ENCODE data around the gene INCA1. TPM values are rescaled to one million over a fixed set of nuclear protein-coding genes. Genes with fewer than 3 reads are reported as not detected.
A peak's percentile ranks its signal among the peaks of the same experiment; 100 is the strongest.

INCA1 gene
- total and polyA plus RNA-seq, 2 of the 13 experiments (the other 11 are each of a cell fraction or from before 2014, with no cell fraction given), result 0.93 to 2.6 TPM

DNA sequence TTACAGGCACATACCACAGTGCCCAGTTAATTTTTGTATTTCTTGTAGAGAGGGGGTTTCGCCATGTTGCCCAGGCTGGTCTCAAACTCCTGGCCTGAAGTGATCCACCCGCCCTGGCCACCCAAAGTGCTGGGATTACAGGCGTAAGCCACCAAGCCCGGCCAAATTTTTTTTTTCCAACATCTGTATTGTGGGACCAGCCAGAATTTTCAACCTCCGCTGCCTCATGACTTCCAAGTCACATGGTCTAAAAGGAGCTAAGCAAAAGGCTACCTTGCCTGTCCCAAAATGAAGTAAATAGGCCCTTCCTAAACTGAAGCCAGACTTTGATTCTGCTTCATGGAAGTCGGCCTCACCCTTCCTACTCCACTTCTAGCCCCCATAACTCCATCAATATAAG is 25.5 kb downstream of the INCA1 start (continued):
- no peak for TF ChIP-seq BCL3 (CRISPR knock-in tag; IDR thresholded peaks at IDR 0.05)
- TF ChIP-seq RARA (CRISPR knock-in tag; IDR thresholded peaks at IDR 0.05), result no peak
- no peak for TF ChIP-seq FOXA1 (IDR thresholded peaks at IDR 0.05)
- TF ChIP-seq FOXA1 (CRISPR knock-in tag; IDR thresholded peaks at IDR 0.05), result no peak
- no peak for TF ChIP-seq ZNF256 (CRISPR knock-in tag; conservative IDR thresholded peaks at IDR 0.05)
- no peak for TF ChIP-seq ZNF773 (CRISPR knock-in tag; IDR thresholded peaks at IDR 0.05; ENCODE audit: borderline replicate concordance)
- no peak for TF ChIP-seq ZNF234 (CRISPR knock-in tag; conservative IDR thresholded peaks at IDR 0.05)
- TF ChIP-seq SP140L (CRISPR knock-in tag; IDR thresholded peaks at IDR 0.05; ENCODE audit: borderline replicate concordance), result no peak

DNA sequence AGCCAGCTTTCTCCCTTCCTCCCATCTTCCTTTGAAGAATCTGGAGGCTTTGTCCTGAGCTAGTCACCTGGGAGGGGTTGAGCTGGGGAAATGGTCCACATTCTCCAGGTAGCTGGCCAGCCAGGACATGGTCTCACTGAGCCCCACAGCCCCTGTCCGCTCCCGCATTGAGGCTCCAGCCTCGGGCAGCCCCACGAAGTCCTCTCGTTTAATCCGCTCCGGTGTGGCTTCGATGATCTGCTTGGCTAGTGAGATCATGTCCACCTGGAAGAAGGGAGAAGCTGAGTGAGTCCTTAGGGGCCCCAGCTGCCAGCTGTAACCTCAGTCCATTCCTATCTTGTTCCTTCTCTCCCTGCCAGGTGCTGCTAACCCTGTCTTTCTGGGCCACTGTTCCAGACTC is 27.0 kb downstream of the INCA1 start:
- DNase-seq (ENCODE audit: low spot score) (no peak), FAIRE-seq (no peak), ATAC-seq (no peak)
- H3K27ac ChIP-seq (ENCODE audit: extremely low read length, insufficient read depth, low read length), result peak overlapping the region; percentile 92
- H3K4me1 ChIP-seq (ENCODE audit: insufficient read depth, low read length), result peaks cover 31% of the 10 kb centered on the region
- H3K4me3 ChIP-seq (replicated peaks in 1 of 3; ENCODE audit: insufficient read depth in 1 of 3, low read depth in 2 of 3, low read length in 3 of 3), result peak overlapping the region in 1 of 3 experiments; percentile 88; a peak in 2 of 6 replicates
- peak overlapping the region; percentile 91; the same call in 1 of the 2 replicates for H3K9ac ChIP-seq (ENCODE audit: insufficient read depth, low read depth, low read length)
- in situ Hi-C loops (cut with HindIII; ENCODE audit: extremely low pct_ligation_motif_present, low pct_unique_long_range_greater_than_20kb), result no loop called here
- intact Hi-C loops (cut with micrococcal nuclease; ENCODE audit: unreplicated experiment), result no loop called here
- peaks cover 0 to 10% of the 10 kb centered on the region in 2 experiments; a peak in 3 of 5 replicates for H3K36me3 ChIP-seq (replicated peaks in 1 of 2; ENCODE audit: control insufficient read depth in 1 of 2, insufficient read depth in 2 of 2, low read length in 2 of 2)
- H3K27me3 ChIP-seq (ENCODE audit: control insufficient read depth in 1 of 2, insufficient read depth in 2 of 2, low read length in 2 of 2), result no peaks in the 10 kb centered on the region; a peak in 1 of 5 replicates
- POLR2A ChIA-PET, result interaction anchor here (0.9 to 10.5 kb wide), 11 partner anchors 13 to 199 kb away, joined by 3 to 273 read pairs (median 4); partner anchors contain the start of genes CAMTA2, ENO3, PFN1 and RNF167
- CTCF ChIA-PET (ENCODE audit: low intra/inter-chr PET ratio, low total read pairs), result interaction anchor here (0.9 kb wide), 1 partner anchor 61 kb away, joined by 3 read pairs; no protein-coding TSS in a partner anchor
- peaks cover 27% of the 10 kb centered on the region for H3K79me2 ChIP-seq (ENCODE audit: insufficient read depth, low read length)
- H2AFZ ChIP-seq (ENCODE audit: low read length), result no peak overlapping the region
- BruUV-seq (replicated peaks), result no TSS peak
- 97% methylated on average over 8 of the region's 8 CpGs for WGBS (ENCODE audit: low lambda C conversion rate)
- H3K9me3 ChIP-seq (ENCODE audit: low read length), result no peaks in the 10 kb centered on the region
- H4K20me1 ChIP-seq (ENCODE audit: insufficient read depth, low read length), result no peaks in the 10 kb centered on the region
- peak overlapping the region; percentile 82 for H3K4me2 ChIP-seq (ENCODE audit: low read depth, low read length)
- TF ChIP-seq AGO2 (optimal IDR thresholded peaks at IDR 0.05; ENCODE audit: low read depth, low read length), result peak; percentile 56
- TF ChIP-seq SP4 (CRISPR knock-in tag; IDR thresholded peaks at IDR 0.05), result 0 out of 2 replicates have a peak, but pooled peaks have one; percentile 2
- 0 out of 2 replicates have a peak, but pooled peaks have one; percentile 34 for TF ChIP-seq ZNF709 (CRISPR knock-in tag; IDR thresholded peaks at IDR 0.05)
- TF ChIP-seq POLR2A (IDR thresholded peaks at IDR 0.05; ENCODE audit: insufficient read depth in 1 of 2, low read depth in 2 of 2, low read length in 2 of 2), result 0 out of 4 replicates have a peak, but pooled peaks of 1 of the 2 experiments have one; percentile 35
- TF ChIP-seq, protein P1, sequence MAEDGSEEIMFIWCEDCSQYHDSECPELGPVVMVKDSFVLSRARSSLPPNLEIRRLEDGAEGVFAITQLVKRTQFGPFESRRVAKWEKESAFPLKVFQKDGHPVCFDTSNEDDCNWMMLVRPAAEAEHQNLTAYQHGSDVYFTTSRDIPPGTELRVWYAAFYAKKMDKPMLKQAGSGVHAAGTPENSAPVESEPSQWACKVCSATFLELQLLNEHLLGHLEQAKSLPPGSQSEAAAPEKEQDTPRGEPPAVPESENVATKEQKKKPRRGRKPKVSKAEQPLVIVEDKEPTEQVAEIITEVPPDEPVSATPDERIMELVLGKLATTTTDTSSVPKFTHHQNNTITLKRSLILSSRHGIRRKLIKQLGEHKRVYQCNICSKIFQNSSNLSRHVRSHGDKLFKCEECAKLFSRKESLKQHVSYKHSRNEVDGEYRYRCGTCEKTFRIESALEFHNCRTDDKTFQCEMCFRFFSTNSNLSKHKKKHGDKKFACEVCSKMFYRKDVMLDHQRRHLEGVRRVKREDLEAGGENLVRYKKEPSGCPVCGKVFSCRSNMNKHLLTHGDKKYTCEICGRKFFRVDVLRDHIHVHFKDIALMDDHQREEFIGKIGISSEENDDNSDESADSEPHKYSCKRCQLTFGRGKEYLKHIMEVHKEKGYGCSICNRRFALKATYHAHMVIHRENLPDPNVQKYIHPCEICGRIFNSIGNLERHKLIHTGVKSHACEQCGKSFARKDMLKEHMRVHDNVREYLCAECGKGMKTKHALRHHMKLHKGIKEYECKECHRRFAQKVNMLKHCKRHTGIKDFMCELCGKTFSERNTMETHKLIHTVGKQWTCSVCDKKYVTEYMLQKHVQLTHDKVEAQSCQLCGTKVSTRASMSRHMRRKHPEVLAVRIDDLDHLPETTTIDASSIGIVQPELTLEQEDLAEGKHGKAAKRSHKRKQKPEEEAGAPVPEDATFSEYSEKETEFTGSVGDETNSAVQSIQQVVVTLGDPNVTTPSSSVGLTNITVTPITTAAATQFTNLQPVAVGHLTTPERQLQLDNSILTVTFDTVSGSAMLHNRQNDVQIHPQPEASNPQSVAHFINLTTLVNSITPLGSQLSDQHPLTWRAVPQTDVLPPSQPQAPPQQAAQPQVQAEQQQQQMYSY (CRISPR knock-in tag; IDR thresholded peaks at IDR 0.05), result no peak
- no peak for TF ChIP-seq MAFG (CRISPR knock-in tag; IDR thresholded peaks at IDR 0.05)
- TF ChIP-seq ZNF768 (CRISPR knock-in tag; IDR thresholded peaks at IDR 0.05), result no peak
- no peak; the same call in 1 of the 2 replicates for TF ChIP-seq ZNF451 (CRISPR knock-in tag; IDR thresholded peaks at IDR 0.05)

All from HepG2 (cell line).